HG02884 (cell line): Measurements from ENCODE around the gene DNMT3L.
"Not testable (repeated sequence)": the region's sequence is repeated elsewhere in the genome, so short reads cannot be mapped to it uniquely, and the experiment has no call there.

Source experiments
- ATAC-seq: cut with Tn5 transposase; IDR thresholded peaks from one replicate; pipeline ENCODE4 v1.9.1; 2021; ENCODE audit warnings: mild to moderate bottlenecking, moderate library complexity; ENCODE audit not compliant: unreplicated experiment

The DNMT3L gene

GRCh38 chr21:44249204-44250037, 12.3 kb downstream of the DNMT3L start:
- not testable (repeated sequence) for ATAC-seq

- ATAC-seq, result not testable (repeated sequence)
These were observed 13.8 kb downstream of the DNMT3L start for GRCh38 chr21:44247904-44248303.

- peak; percentile 46 for ATAC-seq
These were observed 17.7 kb downstream of the DNMT3L start for GRCh38 chr21:44243980-44244379.

- peak; percentile 32 for ATAC-seq
These were observed 20.4 kb downstream of the DNMT3L start for GRCh38 chr21:44241281-44241680.

GRCh38 chr21:44240842-44241241, 20.9 kb downstream of the DNMT3L start, which contains the start of gene ICOSLG:
Gene ICOSLG (minus strand): TSS chr21:44240943. CDS start chr21:44240817, 126 bp downstream.
- ATAC-seq, result peak; percentile 33

GRCh38 chr21:44240353-44240752, 21.3 kb downstream of the DNMT3L start:
- not testable (repeated sequence) for ATAC-seq

- not testable (repeated sequence) for ATAC-seq
These were observed 32.1 kb downstream of the DNMT3L start for GRCh38 chr21:44229561-44229960.

- ATAC-seq, result not testable (repeated sequence)
These were observed 33.6 kb downstream of the DNMT3L start for GRCh38 chr21:44228109-44228508.

- ATAC-seq, result not testable (repeated sequence)
These were observed 34.1 kb downstream of the DNMT3L start for GRCh38 chr21:44227614-44228013.

GRCh38 chr21:44225605-44226004, 36.1 kb downstream of the DNMT3L start:
- not testable (repeated sequence) for ATAC-seq

GRCh38 chr21:44223334-44223733, 38.4 kb downstream of the DNMT3L start:
- not testable (repeated sequence) for ATAC-seq

GRCh38 chr21:44220674-44221073, 41.0 kb downstream of the DNMT3L start:
- not testable (repeated sequence) for ATAC-seq

GRCh38 chr21:44218461-44218860, 43.2 kb downstream of the DNMT3L start:
- not testable (repeated sequence) for ATAC-seq

- ATAC-seq, result not testable (repeated sequence)
These were observed 49.7 kb downstream of the DNMT3L start for GRCh38 chr21:44211978-44212377.

- ATAC-seq, result not testable (repeated sequence)
These were observed 50.1 kb downstream of the DNMT3L start for GRCh38 chr21:44211574-44211973.

- ATAC-seq, result not testable (repeated sequence)
These were observed 53.6 kb downstream of the DNMT3L start for GRCh38 chr21:44207860-44208646.

GRCh38 chr21:44206698-44207676, 54.7 kb downstream of the DNMT3L start:
- peak; percentile 48 for ATAC-seq

- ATAC-seq, result not testable (repeated sequence)
These were observed 55.5 kb downstream of the DNMT3L start for GRCh38 chr21:44206187-44206586.

GRCh38 chr21:44202590-44203299, 59.0 kb downstream of the DNMT3L start:
- ATAC-seq, result not testable (repeated sequence)

GRCh38 chr21:44199997-44200396, 61.7 kb downstream of the DNMT3L start:
- ATAC-seq, result not testable (repeated sequence)
